Measurements from ENCODE around the gene DMTF1. TPM values are rescaled to one million over a fixed set of nuclear protein-coding genes. Genes with fewer than 3 reads are reported as not detected.

DMTF1 gene, protein sequence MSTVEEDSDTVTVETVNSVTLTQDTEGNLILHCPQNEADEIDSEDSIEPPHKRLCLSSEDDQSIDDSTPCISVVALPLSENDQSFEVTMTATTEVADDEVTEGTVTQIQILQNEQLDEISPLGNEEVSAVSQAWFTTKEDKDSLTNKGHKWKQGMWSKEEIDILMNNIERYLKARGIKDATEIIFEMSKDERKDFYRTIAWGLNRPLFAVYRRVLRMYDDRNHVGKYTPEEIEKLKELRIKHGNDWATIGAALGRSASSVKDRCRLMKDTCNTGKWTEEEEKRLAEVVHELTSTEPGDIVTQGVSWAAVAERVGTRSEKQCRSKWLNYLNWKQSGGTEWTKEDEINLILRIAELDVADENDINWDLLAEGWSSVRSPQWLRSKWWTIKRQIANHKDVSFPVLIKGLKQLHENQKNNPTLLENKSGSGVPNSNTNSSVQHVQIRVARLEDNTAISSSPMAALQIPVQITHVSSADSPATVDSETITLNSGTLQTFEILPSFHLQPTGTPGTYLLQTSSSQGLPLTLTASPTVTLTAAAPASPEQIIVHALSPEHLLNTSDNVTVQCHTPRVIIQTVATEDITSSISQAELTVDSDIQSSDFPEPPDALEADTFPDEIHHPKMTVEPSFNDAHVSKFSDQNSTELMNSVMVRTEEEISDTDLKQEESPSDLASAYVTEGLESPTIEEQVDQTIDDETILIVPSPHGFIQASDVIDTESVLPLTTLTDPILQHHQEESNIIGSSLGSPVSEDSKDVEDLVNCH
- total RNA-seq (2011; cell fraction: chromatin; rRNA removed; ENCODE audit: low replicate concordance) = 246 and 960 TPM in 2 replicates
- total RNA-seq (2011; cell fraction: nucleolus; rRNA removed) = 112 and 178 TPM in 2 replicates
- 283 and 397 TPM in 2 replicates for total RNA-seq (2011; cell fraction: nucleoplasm; rRNA removed)
- total RNA-seq (2014; rRNA removed) = 56.4 and 56.7 TPM in 2 replicates
- total RNA-seq (2014; rRNA removed; fragmentation: Illumina TruSeq; extraction: Trizol) = 89.4 and 95.7 TPM in 2 replicates
- total RNA-seq (2015; rRNA removed; fragmentation: Illumina TruSeq; extraction: Trizol) = 72.5 and 90.5 TPM in 2 replicates
- total RNA-seq (2021) = 62.5 and 64.3 TPM in 2 replicates
- polyA plus RNA-seq (2011; rRNA removed) = 205 and 208 TPM in 2 replicates
- polyA plus RNA-seq (2011; cell fraction: cytosol; rRNA removed) = 52.2 and 63.2 TPM in 2 replicates
- polyA plus RNA-seq (2011; cell fraction: nucleus; rRNA removed) = 617 and 696 TPM in 2 replicates
- 45.0 and 77.9 TPM in 2 replicates for polyA plus RNA-seq (2012)
- polyA plus RNA-seq (2014; fragmentation: Illumina TruSeq; extraction: Trizol) = 92.7 and 98.5 TPM in 2 replicates
- 10 to 100 TPM; 25.7 to 52.4 TPM for polyA plus RNA-seq (2014; fragmentation: Nextera tagmentation; extraction: Ambion mirVana)
- polyA plus RNA-seq (2014; rRNA removed) = 71.4 and 74.7 TPM in 2 replicates
- polyA minus RNA-seq (2011; rRNA and poly(A)+ RNA removed) = 313 and 334 TPM in 2 replicates
- polyA minus RNA-seq (2011; cell fraction: cytosol; rRNA and poly(A)+ RNA removed) = 36.5 and 39.3 TPM in 2 replicates
- polyA minus RNA-seq (2011; cell fraction: nucleus; rRNA and poly(A)+ RNA removed) = 358 and 510 TPM in 2 replicates
- Bru-seq, nascent RNA = percentile 97 among the genes with signal in this experiment
- percentile 98 among the genes with signal in this experiment for BruChase-seq, experiment 1, labeled RNA remaining after a 2-hour chase
- BruChase-seq, experiment 2, labeled RNA remaining after a 6-hour chase = percentile 97 among the genes with signal in this experiment
- long read RNA-seq, experiment 1, transcript DMTF1-201 (18 exons, 3,801 nt) = major isoform, 5 of 28 reads
- long read RNA-seq, experiment 1, partial matches to known transcripts = 6 of 28 reads
- long read RNA-seq, experiment 1, other reads (novel, unspliced or antisense) = 17 of 28 reads
- long read RNA-seq, experiment 2, partial matches to known transcripts = 3 of 16 reads
- long read RNA-seq, experiment 2, other reads (novel, unspliced or antisense) = 9 of 16 reads
- long read RNA-seq, experiment 3, partial matches to known transcripts = 2 of 13 reads
- long read RNA-seq, experiment 3, other reads (novel, unspliced or antisense) = 6 of 13 reads

GRCh38 chr7:87152112-87152896 is at the start of gene DMTF1:
TSS of gene DMTF1 (plus strand) at chr7:87152453. CDS start at chr7:87164942, 12,489 bp downstream.
- in situ Hi-C loops (cut with MboI) = loop anchor here (5.0 kb wide), 1 partner anchor 215 kb away; no protein-coding TSS in a partner anchor
- CTCF ChIA-PET (ENCODE audit: low intra/inter-chr PET ratio) = interaction anchor here (0.6 to 1.3 kb wide), 2 partner anchors 226 to 230 kb away, joined by 3 to 4 read pairs; no protein-coding TSS in a partner anchor
- Histone ChIP-seq H3K4me2 (ENCODE audit: insufficient read depth, low read length) (peak within 1 kb of the TSS; percentile 99), H3K36me3 (ENCODE audit: control insufficient read depth, insufficient read depth, low read length) (peaks cover 30% of the 10 kb centered on the region), H3K9me3 (replicated peaks; ENCODE audit: control insufficient read depth, insufficient read depth, low read depth, low read length) (no peaks in the 10 kb centered on the region), H3K27ac (ENCODE audit: extremely low read depth, low read depth, low read length) (peak within 1 kb of the TSS; percentile 98), H3K79me2 (ENCODE audit: control insufficient read depth, insufficient read depth, low read length) (peaks cover 57% of the 10 kb centered on the region), H3K27me3 (ENCODE audit: control insufficient read depth in 2 of 2, insufficient read depth in 2 of 2, low read length in 2 of 2) (no peaks in the 10 kb centered on the region), H3K9ac (ENCODE audit: insufficient read depth in 1 of 2, low read depth in 2 of 2, low read length in 2 of 2) (peak within 1 kb of the TSS; percentile 96 to 97), H3K4me1 (replicated peaks in 1 of 2; ENCODE audit: control insufficient read depth in 2 of 2, insufficient read depth in 2 of 2, low read length in 2 of 2) (peaks cover 3 to 25% of the 10 kb centered on the region in 2 experiments; a peak in 2 of 5 replicates), H3K4me3 (peak within 1 kb of the TSS; percentile 85), H4K20me1 (replicated peaks; ENCODE audit: control insufficient read depth, insufficient read depth, low read length) (0 out of 2 replicates have a peak, but pooled peaks cover 6% of the 10 kb centered on the region), H3K9me1 (ENCODE audit: control insufficient read depth, insufficient read depth, low read length) (no peaks in the 10 kb centered on the region), H2AFZ (ENCODE audit: low read depth, low read length) (peak within 1 kb of the TSS; percentile 97)
- intact Hi-C loops (cut with micrococcal nuclease) = loop anchor here (2.0 to 10.0 kb wide), 5 partner anchors 66 to 722 kb away; partner anchors contain the start of genes CROT, DBF4, SLC25A40 and TMEM243
- peak; percentile 92 to 99 (median 94) for DNase-seq (ENCODE audit: extremely low read depth in 1 of 4, low spot score in 3 of 4)
- under 1% methylated on average over 69 of the region's 71 CpGs for WGBS (ENCODE audit: insufficient coverage, low coverage, missing lambda C conversion rate)
- peak; percentile 86 for FAIRE-seq
- BruUV-seq (replicated peaks) = no TSS peak
- ATAC-seq = peak; percentile 88
- POLR2A ChIA-PET = interaction anchor here (0.5 to 5.8 kb wide), 34 partner anchors 8 to 327 kb away, joined by 3 to 59 read pairs (median 4); partner anchors contain the start of gene ELAPOR2
- TF ChIP-seq NR3C1 (CRISPR knock-in tag; IDR thresholded peaks at IDR 0.05) = peak; percentile 83; the same call in 1 of the 2 replicates
- peak; percentile 49; the same call in 1 of the 2 replicates for TF ChIP-seq SOX6 (IDR thresholded peaks at IDR 0.05)
- no peak for TF ChIP-seq KAT2B (IDR thresholded peaks at IDR 0.05; ENCODE audit: low read depth, low read length)
- TF ChIP-seq, protein P1, sequence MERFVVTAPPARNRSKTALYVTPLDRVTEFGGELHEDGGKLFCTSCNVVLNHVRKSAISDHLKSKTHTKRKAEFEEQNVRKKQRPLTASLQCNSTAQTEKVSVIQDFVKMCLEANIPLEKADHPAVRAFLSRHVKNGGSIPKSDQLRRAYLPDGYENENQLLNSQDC (CRISPR knock-in tag; IDR thresholded peaks at IDR 0.05) = peak; percentile 21; the same call in 1 of the 2 replicates
- TF ChIP-seq SAP30 (IDR thresholded peaks at IDR 0.05; ENCODE audit: borderline replicate concordance, insufficient read depth, low read depth, low read length, poor library complexity, severe bottlenecking) = peak; percentile 66
- TF ChIP-seq, protein P2, sequence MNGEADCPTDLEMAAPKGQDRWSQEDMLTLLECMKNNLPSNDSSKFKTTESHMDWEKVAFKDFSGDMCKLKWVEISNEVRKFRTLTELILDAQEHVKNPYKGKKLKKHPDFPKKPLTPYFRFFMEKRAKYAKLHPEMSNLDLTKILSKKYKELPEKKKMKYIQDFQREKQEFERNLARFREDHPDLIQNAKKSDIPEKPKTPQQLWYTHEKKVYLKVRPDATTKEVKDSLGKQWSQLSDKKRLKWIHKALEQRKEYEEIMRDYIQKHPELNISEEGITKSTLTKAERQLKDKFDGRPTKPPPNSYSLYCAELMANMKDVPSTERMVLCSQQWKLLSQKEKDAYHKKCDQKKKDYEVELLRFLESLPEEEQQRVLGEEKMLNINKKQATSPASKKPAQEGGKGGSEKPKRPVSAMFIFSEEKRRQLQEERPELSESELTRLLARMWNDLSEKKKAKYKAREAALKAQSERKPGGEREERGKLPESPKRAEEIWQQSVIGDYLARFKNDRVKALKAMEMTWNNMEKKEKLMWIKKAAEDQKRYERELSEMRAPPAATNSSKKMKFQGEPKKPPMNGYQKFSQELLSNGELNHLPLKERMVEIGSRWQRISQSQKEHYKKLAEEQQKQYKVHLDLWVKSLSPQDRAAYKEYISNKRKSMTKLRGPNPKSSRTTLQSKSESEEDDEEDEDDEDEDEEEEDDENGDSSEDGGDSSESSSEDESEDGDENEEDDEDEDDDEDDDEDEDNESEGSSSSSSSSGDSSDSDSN (IDR thresholded peaks at IDR 0.05; ENCODE audit: borderline replicate concordance in 1 of 2, low read depth in 2 of 2, low read length in 2 of 2) = peak; percentile 99

All from K562 (cell line).